Smooth muscle cell (in vitro differentiated cells): ENCODE data around the gene TNS3. TPM values are rescaled to one million over a fixed set of nuclear protein-coding genes. Genes with fewer than 3 reads are reported as not detected.

Experiments used
- DNase-seq: peaks from one replicate; lab custom pipeline; 2025; ENCODE audit not compliant: unreplicated experiment; lab: John Stamatoyannopoulos, UW
- H2AFZ ChIP-seq: fragments of 200-600 bp; sonication (generic); 2 replicates; pipeline ENCODE4 v1.6.0; 2016; ENCODE audit warnings: antibody characterized with exemption, low read depth, mild to moderate bottlenecking
- H3F3A ChIP-seq: fragments of 200-600 bp; sonication (generic); 2 replicates; pipeline ENCODE4 v1.6.0; 2017; ENCODE audit warnings: antibody characterized with exemption, low read depth
- H3K27ac ChIP-seq: fragments of 200-600 bp; sonication (generic); 2 replicates; pipeline ENCODE4 v1.5.1; 2016; ENCODE audit warnings: low read depth, mild to moderate bottlenecking
- H3K27me3 ChIP-seq: fragments of 200-600 bp; sonication (generic); 2 replicates; pipeline ENCODE4 v1.6.1; 2016; ENCODE audit warnings: low read depth, mild to moderate bottlenecking
- H3K36me3 ChIP-seq: fragments of 200-600 bp; sonication (generic); 2 replicates; pipeline ENCODE4 v1.5.1; 2016; ENCODE audit warnings: low read depth
- H3K4me1 ChIP-seq: fragments of 200-600 bp; sonication (generic); 2 replicates; pipeline ENCODE4 v1.5.1; 2016; ENCODE audit warnings: low read depth
- H3K4me2 ChIP-seq: fragments of 200-600 bp; sonication (generic); 2 replicates; pipeline ENCODE4 v1.6.0; 2016; ENCODE audit warnings: mild to moderate bottlenecking
- H3K4me3 ChIP-seq: fragments of 200-600 bp; sonication (generic); 2 replicates; pipeline ENCODE4 v1.5.1; 2016; ENCODE audit warnings: mild to moderate bottlenecking
- H3K79me2 ChIP-seq: fragments of 200-600 bp; sonication (generic); 2 replicates; pipeline ENCODE4 v1.6.0; 2016; ENCODE audit warnings: low read depth, mild to moderate bottlenecking
- H3K9ac ChIP-seq: fragments of 200-600 bp; sonication (generic); 2 replicates; pipeline ENCODE4 v1.6.0; 2016; ENCODE audit warnings: low read depth
- H3K9me3 ChIP-seq: fragments of 200-600 bp; sonication (generic); replicated peaks from 2 replicates; pipeline ENCODE4 v1.5.1; 2016; ENCODE audit warnings: low read depth
- H4K20me1 ChIP-seq: fragments of 200-600 bp; sonication (generic); 2 replicates; pipeline ENCODE4 v1.6.0; 2016; ENCODE audit warnings: low read depth
- CTCF ChIP-seq: fragments of 200-600 bp; sonication (generic); IDR thresholded peaks from 2 replicates; pipeline ENCODE4 v1.5.1; 2017; ENCODE audit warnings: borderline replicate concordance, mild to moderate bottlenecking, antibody characterized with exemption; ENCODE audit not compliant: insufficient read depth, poor library complexity, severe bottlenecking
- WGBS: methylation state at CpG from one replicate; pipeline ENCODE4 v1.1.7; 2016; ENCODE audit warnings: low lambda C conversion rate; 5-methylcytosine and 5-hydroxymethylcytosine counted together
- polyA plus RNA-seq: library from polyadenylated mRNA; unstranded; fragments of >200 nt; fragmentation: Nextera tagmentation; extraction: Ambion mirVana; gene quantifications from 2 replicates; pipeline ENCODE4 v1.2.1, GENCODE V29; 2016
- total RNA-seq: library from RNA; depleted of rRNA; stranded (reverse); fragments of >200 nt; gene quantifications from 2 replicates; pipeline ENCODE4 v1.2.3, GENCODE V29; 2014

Gene TNS3
- total and polyA plus RNA-seq, 2 experiments from 2014 or later = 32.6 to 50.5 TPM

DNA sequence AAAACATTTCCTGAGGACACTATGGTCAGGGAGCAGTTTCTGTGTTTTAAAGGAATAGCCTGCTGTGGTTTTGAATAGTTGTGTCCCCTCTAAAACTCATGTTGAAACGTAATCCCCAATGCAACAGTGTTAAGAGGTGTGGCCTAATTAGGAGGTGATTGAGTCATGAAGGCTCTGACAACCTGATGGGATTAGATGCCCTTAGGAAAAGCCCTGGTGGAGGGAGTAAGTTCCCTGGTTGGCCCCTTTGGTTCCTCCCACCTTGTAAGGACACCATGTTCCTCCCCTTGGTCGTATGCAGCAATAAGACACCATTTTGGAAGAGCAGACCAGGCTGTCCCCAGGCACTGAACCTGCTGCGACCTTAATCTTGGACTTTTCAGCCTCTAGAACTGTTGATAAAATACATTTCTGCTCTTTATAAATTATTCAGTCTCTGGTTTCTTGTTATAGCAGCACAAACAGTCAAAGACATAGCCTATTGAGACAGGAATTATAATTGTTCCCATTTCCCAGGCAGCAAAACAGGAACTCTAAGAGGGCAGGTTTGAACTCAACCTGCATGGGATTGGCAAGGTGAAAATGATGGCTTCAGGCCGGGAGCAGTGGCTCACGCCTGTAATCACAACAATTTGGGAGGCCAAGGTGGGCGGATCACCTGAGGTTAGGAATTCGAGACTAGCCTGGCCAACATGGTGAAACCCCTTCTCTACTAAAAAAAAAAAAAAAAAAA, 20.5 kb upstream of the TNS3 start:
- Histone ChIP-seq H3K9ac (no peak overlapping the region), H3K4me2 (peak overlapping the region; percentile 71), H4K20me1 (no peaks in the 10 kb centered on the region), H3F3A (peaks cover 13% of the 10 kb centered on the region), H2AFZ (no peak overlapping the region), H3K36me3 (no peaks in the 10 kb centered on the region), H3K79me2 (no peaks in the 10 kb centered on the region), H3K27me3 (no peaks in the 10 kb centered on the region), H3K27ac (peak overlapping the region; percentile 82), H3K9me3 (peaks cover 4% of the 10 kb centered on the region), H3K4me3 (no peak overlapping the region), H3K4me1 (peaks cover 6% of the 10 kb centered on the region)
- DNase-seq = no peak
- 83% methylated on average over 7 of the region's 7 CpGs for WGBS
- TF ChIP-seq CTCF = no peak

DNA sequence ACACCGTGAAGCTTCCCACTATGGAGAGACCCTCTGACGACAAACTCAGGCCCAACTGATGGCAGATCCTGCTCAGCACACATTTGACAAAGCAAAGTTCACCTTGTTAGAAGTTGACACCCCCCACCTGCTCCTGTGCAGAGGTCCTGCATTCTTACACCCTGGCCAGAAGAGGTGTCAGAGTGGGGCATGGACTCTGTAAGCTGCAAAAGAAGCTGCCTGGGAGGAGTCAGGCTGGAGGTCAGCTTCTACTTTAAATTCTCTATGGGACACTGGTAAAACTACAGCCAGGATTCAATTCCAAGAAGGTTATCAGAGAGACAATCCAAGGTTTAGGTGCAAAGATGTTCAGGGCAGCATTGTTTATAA, 20.0 kb upstream of the TNS3 start:
- Histone ChIP-seq H3F3A (peaks cover 13% of the 10 kb centered on the region), H3K4me2 (peak overlapping the region; percentile 71), H3K27ac (peak overlapping the region; percentile 82), H3K9ac (no peak overlapping the region), H3K9me3 (peaks cover 8% of the 10 kb centered on the region), H2AFZ (no peak overlapping the region), H3K4me3 (no peak overlapping the region), H3K36me3 (no peaks in the 10 kb centered on the region), H3K4me1 (peaks cover 6% of the 10 kb centered on the region), H4K20me1 (no peaks in the 10 kb centered on the region), H3K27me3 (no peaks in the 10 kb centered on the region), H3K79me2 (no peaks in the 10 kb centered on the region)
- WGBS = 85% methylated on average over 2 of the region's 2 CpGs
- no peak for DNase-seq
- no peak for TF ChIP-seq CTCF

- Histone ChIP-seq H3K36me3 (no peaks in the 10 kb centered on the region), H3K27ac (peak overlapping the region; percentile 82), H4K20me1 (no peaks in the 10 kb centered on the region), H3K4me2 (peak overlapping the region; percentile 71), H3K4me3 (no peak overlapping the region), H3K9ac (peak overlapping the region; percentile 35), H3K4me1 (peaks cover 6% of the 10 kb centered on the region), H3K79me2 (no peaks in the 10 kb centered on the region), H3K9me3 (peaks cover 8% of the 10 kb centered on the region), H3F3A (peaks cover 13% of the 10 kb centered on the region), H2AFZ (no peak overlapping the region), H3K27me3 (no peaks in the 10 kb centered on the region)
- 51% methylated on average over 4 of the region's 4 CpGs for WGBS
- no peak for DNase-seq
- no peak for TF ChIP-seq CTCF
These were observed 19.4 kb upstream of the TNS3 start for GRCh38 chr7:47601119-47601880.
